H1 (cell line): ENCODE measurements around the gene RALGAPA2. TPM values are rescaled to one million over a fixed set of nuclear protein-coding genes. Genes with fewer than 3 reads are reported as not detected.

Experiments
- CTCF ChIA-PET: fragments of 300-600 bp; sonication (Branson Sonifier 250); formaldehyde crosslinking; loops from one replicate; lab custom pipeline; 2021; ENCODE audit not compliant: partially characterized antibody; lab: Charles Lee
- POLR2A ChIA-PET: fragments of 300-600 bp; sonication (Branson Sonifier 250); formaldehyde crosslinking; loops from one replicate; lab custom pipeline; 2021; ENCODE audit warnings: inconsistent platforms; ENCODE audit not compliant: partially characterized antibody; lab: Charles Lee
- DNase-seq, 2 experiments: peaks; one replicate each; pipeline versions ENCODE4 v3.0.0 to v3.0.0-alpha.2; 2010 to 2022; ENCODE audit warnings: low spot score in 2 of 2, low read depth in 1 of 2, mixed read lengths in 1 of 2
- FAIRE-seq: peaks from 2 replicates; lab custom pipeline; 2011; peaks lifted over from hg19 to GRCh38; lab: Jason Lieb, UNC
- H2AFZ ChIP-seq: 2 replicates; pipeline ENCODE4 v1.8.1; 2012; ENCODE audit warnings: low read length, inconsistent platforms
- H2AK5ac ChIP-seq: 2 replicates; pipeline ENCODE4 v1.6.1; 2013; ENCODE audit warnings: low read depth, low read length
- H2BK120ac ChIP-seq: replicated peaks from 2 replicates; pipeline ENCODE3; 2013; ENCODE audit warnings: low read depth, low read length, inconsistent platforms
- H2BK12ac ChIP-seq: 2 replicates; pipeline ENCODE4 v1.6.1; 2013; ENCODE audit warnings: low read depth, low read length
- H2BK15ac ChIP-seq: 2 replicates; pipeline ENCODE4 v1.6.1; 2013; ENCODE audit warnings: low read length
- H2BK20ac ChIP-seq: 2 replicates; pipeline ENCODE4 v1.6.1; 2013; ENCODE audit warnings: low read length
- H2BK5ac ChIP-seq: 2 replicates; pipeline ENCODE4 v1.6.1; 2013; ENCODE audit warnings: low read depth, low read length
- H3K14ac ChIP-seq: 2 replicates; pipeline ENCODE4 v1.6.1; 2013; ENCODE audit warnings: inconsistent platforms; ENCODE audit not compliant: insufficient read length
- H3K18ac ChIP-seq: 2 replicates; pipeline ENCODE4 v1.6.1; 2013; ENCODE audit warnings: low read length; ENCODE audit errors: extremely low read depth
- H3K23ac ChIP-seq: 2 replicates; pipeline ENCODE4 v1.6.1; 2013; ENCODE audit warnings: inconsistent platforms; ENCODE audit not compliant: insufficient read length
- H3K23me2 ChIP-seq: 2 replicates; pipeline ENCODE4 v1.6.1; 2013; ENCODE audit warnings: low read depth, low read length
- H3K27ac ChIP-seq: 2 replicates; pipeline ENCODE4 v1.6.1; 2011; ENCODE audit warnings: low read depth, low read length, inconsistent platforms
- H3K27me3 ChIP-seq, 4 experiments: replicated peaks in 1 of 4; 1 replicate in 1 of 4; 2 replicates in 3 of 4; pipeline versions ENCODE4 v1.6.1 to v1.8.1; 2011 to 2013; ENCODE audit warnings: low read length in 3 of 4, mild to moderate bottlenecking in 3 of 4, inconsistent platforms in 2 of 4, mixed read lengths in 2 of 4, moderate library complexity in 1 of 4; ENCODE audit not compliant: control insufficient read depth in 3 of 4, insufficient read depth in 3 of 4; ENCODE audit errors: extremely low read depth in 1 of 4
- H3K36me3 ChIP-seq, 4 experiments: 2 replicates each; pipeline versions ENCODE4 v1.6.1 to v1.8.1; 2011 to 2013; ENCODE audit warnings: mild to moderate bottlenecking in 4 of 4, low read length in 3 of 4, moderate library complexity in 2 of 4, control low read depth in 1 of 4, inconsistent platforms in 1 of 4; ENCODE audit not compliant: insufficient read depth in 4 of 4, control insufficient read depth in 2 of 4
- H3K4ac ChIP-seq: replicated peaks from 2 replicates; pipeline ENCODE3; 2013; ENCODE audit warnings: low read length, low read depth, mixed read lengths, inconsistent platforms; ENCODE audit not compliant: insufficient read length
- H3K4me1 ChIP-seq, 4 experiments: replicated peaks in 1 of 4; 1 replicate in 1 of 4; 2 replicates in 3 of 4; pipeline versions ENCODE4 v1.6.1 to v1.8.1; 2011 to 2013; ENCODE audit warnings: low read length in 3 of 4, inconsistent platforms in 2 of 4, mixed read lengths in 1 of 4; ENCODE audit not compliant: insufficient read depth in 4 of 4, control insufficient read depth in 3 of 4
- H3K4me2 ChIP-seq, 2 experiments: 2 replicates each; pipeline versions ENCODE4 v1.6.1 to v1.8.1; 2011 to 2013; ENCODE audit warnings: low read depth in 2 of 2, low read length in 2 of 2, control low read depth in 1 of 2, inconsistent platforms in 1 of 2, mild to moderate bottlenecking in 1 of 2; ENCODE audit not compliant: insufficient read depth in 1 of 2
- H3K4me3 ChIP-seq, 4 experiments: fragments of 200-600, 300-600 bp in 1 of 4; sonication (generic), shearing (Covaris generic), sonication (Bioruptor Twin) in 1 of 4; 2 replicates each; pipeline versions ENCODE4 v1.5.1 to v1.8.1; 2011 to 2016; ENCODE audit warnings: low read length in 4 of 4, low read depth in 3 of 4, control low read depth in 2 of 4, inconsistent platforms in 2 of 4, mild to moderate bottlenecking in 2 of 4, mixed read lengths in 1 of 4, moderate library complexity in 1 of 4; ENCODE audit not compliant: insufficient read depth in 2 of 4; ENCODE audit errors: extremely low read depth in 1 of 4
- H3K56ac ChIP-seq: replicated peaks from 2 replicates; pipeline ENCODE3; 2013; ENCODE audit warnings: low read depth, mild to moderate bottlenecking, mixed read lengths, low read length, inconsistent platforms; ENCODE audit not compliant: insufficient read length
- H3K79me1 ChIP-seq: 2 replicates; pipeline ENCODE4 v1.6.1; 2013; ENCODE audit warnings: low read depth, low read length, control low read depth
- H3K79me2 ChIP-seq, 2 experiments: 2 replicates each; pipeline versions ENCODE4 v1.6.1 to v1.8.1; 2012 to 2013; ENCODE audit warnings: low read length in 2 of 2, mild to moderate bottlenecking in 2 of 2, inconsistent platforms in 1 of 2; ENCODE audit not compliant: insufficient read depth in 2 of 2, control insufficient read depth in 1 of 2
- H3K9ac ChIP-seq, 4 experiments: replicated peaks in 1 of 4; 1 replicate in 1 of 4; 2 replicates in 3 of 4; pipeline versions ENCODE4 v1.6.1 to v1.8.1; 2011 to 2013; ENCODE audit warnings: low read depth in 3 of 4, low read length in 3 of 4, control low read depth in 2 of 4, mild to moderate bottlenecking in 2 of 4, moderate library complexity in 2 of 4, inconsistent platforms in 1 of 4; ENCODE audit errors: extremely low read depth in 1 of 4
- H3K9me3 ChIP-seq, 2 experiments: 2 replicates each; pipeline versions ENCODE4 v1.6.1 to v1.8.1; 2012 to 2013; ENCODE audit warnings: mild to moderate bottlenecking in 2 of 2, moderate library complexity in 2 of 2, control low read depth in 1 of 2, inconsistent platforms in 1 of 2, low read depth in 1 of 2, low read length in 1 of 2, mixed read lengths in 1 of 2; ENCODE audit not compliant: insufficient read depth in 2 of 2
- H4K20me1 ChIP-seq, 2 experiments: replicated peaks in 1 of 2; 2 replicates each; pipeline versions ENCODE3 to v1.8.1; 2011 to 2013; ENCODE audit warnings: inconsistent platforms in 2 of 2, low read length in 2 of 2, mild to moderate bottlenecking in 1 of 2; ENCODE audit not compliant: insufficient read depth in 2 of 2, control insufficient read depth in 1 of 2
- H4K5ac ChIP-seq: 2 replicates; pipeline ENCODE4 v1.6.1; 2013; ENCODE audit warnings: low read length, low read depth, mixed read lengths, inconsistent platforms; ENCODE audit not compliant: insufficient read length
- H4K8ac ChIP-seq: 2 replicates; pipeline ENCODE4 v1.8.0; 2013; ENCODE audit warnings: mild to moderate bottlenecking, moderate library complexity, low read length, inconsistent platforms; ENCODE audit not compliant: insufficient read depth; ENCODE audit errors: extremely low read depth
- H4K91ac ChIP-seq: replicated peaks from 2 replicates; pipeline ENCODE3; 2013; ENCODE audit warnings: low read length, mixed read lengths, inconsistent platforms; ENCODE audit not compliant: insufficient read length
- CHD1 ChIP-seq: IDR thresholded peaks from 2 replicates; pipeline ENCODE4 v1.6.1; 2012; ENCODE audit warnings: low read depth, low read length, improper control_type of control experiment
- CHD2 ChIP-seq: IDR thresholded peaks from 2 replicates; pipeline ENCODE4 v1.6.1; 2012; ENCODE audit warnings: low read length, improper control_type of control experiment
- RNF2 ChIP-seq: fragments of 200-900, 300-1000 bp; sonication (generic); IDR thresholded peaks from 2 replicates; pipeline ENCODE4 v1.7.1; 2016; ENCODE audit warnings: borderline replicate concordance, low read depth, mild to moderate bottlenecking, antibody characterized with exemption, low read length; ENCODE audit not compliant: poor library complexity, severe bottlenecking; ENCODE audit errors: missing control alignments
- WGBS, 2 experiments: shearing (Covaris generic) in 1 of 2; methylation state at CpG; one replicate each; pipeline versions ENCODE4 v1.1.6 to v1.1.7; 2013 to 2015; ENCODE audit warnings: low lambda C conversion rate in 2 of 2, mixed read lengths in 2 of 2, inconsistent platforms in 1 of 2, low coverage in 1 of 2, missing lambda C conversion rate in 1 of 2; ENCODE audit not compliant: insufficient replicate concordance in 2 of 2, insufficient coverage in 1 of 2, insufficient read length in 1 of 2; ENCODE audit errors: extremely low coverage in 1 of 2, missing lambda C conversion rate in 1 of 2; 5-methylcytosine and 5-hydroxymethylcytosine counted together
- polyA plus RNA-seq, 7 experiments: library from polyadenylated mRNA; depleted of rRNA in 3 of 7; stranded (reverse) in 5 of 7; unstranded in 2 of 7; fragments of >200 nt in 5 of 7; fragments of 200-250 nt in 2 of 7; gene quantifications; 1 replicate in 5 of 7; 2 replicates in 1 of 7; 4 replicates in 1 of 7; pipeline versions ENCODE4 v1.2.1 to v1.2.3, GENCODE V29; 2011 to 2013; ENCODE audit warnings: missing spikeins in 2 of 7, mixed read lengths in 2 of 7
- total RNA-seq: library from RNA; stranded (reverse); fragmentation: NEBNext Ultra II Directional; extraction: Animal tissue kit (Norgen Biotek cat#: 25700); gene quantifications from 2 replicates; pipeline ENCODE4 v1.2.1, GENCODE V29; 2021

Gene RALGAPA2
- total and polyA plus RNA-seq, 2 of the 8 experiments (the other 6 are each of a cell fraction or from before 2014, with no cell fraction given), result 5.1 to 25.5 TPM

GRCh38 chr20:20731000-20731944 lies 18.8 kb upstream of the RALGAPA2 start:
- Histone ChIP-seq H3K4me3 (no peak overlapping the region), H3K9me3 (no peaks in the 10 kb centered on the region), H3K79me2 (no peaks in the 10 kb centered on the region), H2BK15ac (no peak overlapping the region), H3K9ac (no peak overlapping the region), H4K5ac (no peak overlapping the region), H3K4me1 (peaks cover 0 to 2% (median 0%) of the 10 kb centered on the region in 4 experiments; a peak in 1 of 7 replicates), H3K23ac (no peak overlapping the region), H2BK12ac (no peak overlapping the region), H2AK5ac (no peak overlapping the region), H4K91ac (no peak overlapping the region), H3K14ac (no peak overlapping the region), H3K27me3 (no peaks in the 10 kb centered on the region), H2AFZ (no peak overlapping the region), H2BK20ac (no peak overlapping the region), H3K56ac (no peak overlapping the region), H3K27ac (no peak overlapping the region), H3K23me2 (no peaks in the 10 kb centered on the region), H3K4ac (no peak overlapping the region), H3K79me1 (no peaks in the 10 kb centered on the region), H3K4me2 (no peak overlapping the region), H2BK5ac (no peak overlapping the region), H2BK120ac (no peak overlapping the region), H3K36me3 (no peaks in the 10 kb centered on the region), H4K20me1 (no peaks in the 10 kb centered on the region), H4K8ac (no peak overlapping the region), H3K18ac (no peak overlapping the region)
- WGBS, 2 experiments, result 91% methylated on average over 11 of the region's 11 CpGs; no CpG with 5 or more reads in 1 of the 2 experiments
- ChIA-PET POLR2A (no interaction called here), CTCF (interaction anchor here (1.5 to 1.8 kb wide), 2 partner anchors 9 to 93 kb away, joined by 5 to 6 read pairs; no protein-coding TSS in a partner anchor)
- DNase-seq (no peak), FAIRE-seq (no peak)
- no peak for TF ChIP-seq CHD2
- TF ChIP-seq RNF2, result no peak
- TF ChIP-seq CHD1, result no peak
